Bone marrow (tissue), 2 donors: ENCODE measurements around the gene ACAD8.

Experiments
- DNase-seq, 2 donors: peaks; one replicate each; lab custom pipeline; 2025; lab: John Stamatoyannopoulos, UW

Gene ACAD8

GRCh38 chr11:134253188-134253993 lies at the start of gene ACAD8, which contains the start of gene THYN1:
TSS of gene ACAD8 (plus strand) at chr11:134253568. CDS start at chr11:134253601, 33 bp downstream.
TSS of gene THYN1 (minus strand) at chr11:134253352. CDS start at chr11:134252882, 470 bp downstream.
- peak; percentile 57 to 93 for DNase-seq

GRCh38 chr11:134205729-134206128 lies 47.6 kb upstream of the ACAD8 start:
- no peak for DNase-seq

- no peak for DNase-seq
Measured at GRCh38 chr11:134206185-134206584, 47.2 kb upstream of the ACAD8 start.

- DNase-seq: peak in 1 of 2 donors; percentile 2
Measured at GRCh38 chr11:134207538-134208239, 45.7 kb upstream of the ACAD8 start.

- DNase-seq: no peak
Measured at GRCh38 chr11:134215836-134216235, 37.5 kb upstream of the ACAD8 start.

GRCh38 chr11:134216816-134217215 lies 36.6 kb upstream of the ACAD8 start:
- no peak for DNase-seq

GRCh38 chr11:134223121-134223520 lies 30.2 kb upstream of the ACAD8 start:
- no peak for DNase-seq

GRCh38 chr11:134223836-134224709 lies 29.3 kb upstream of the ACAD8 start, which contains the start of the genes NCAPD3 and VPS26B:
TSS of gene NCAPD3 (minus strand) at chr11:134223967. CDS start at chr11:134223926, 41 bp downstream.
TSS of gene VPS26B (plus strand) at chr11:134224671. CDS start at chr11:134225123, 452 bp downstream.
- DNase-seq: peak; percentile 90 to 94

GRCh38 chr11:134224710-134225664 lies 28.4 kb upstream of the ACAD8 start:
- DNase-seq: peak; percentile 46 to 67

- DNase-seq: no peak
Measured at GRCh38 chr11:134226806-134227325, 26.5 kb upstream of the ACAD8 start.

- DNase-seq: no peak
Measured at GRCh38 chr11:134228625-134229024, 24.7 kb upstream of the ACAD8 start.

GRCh38 chr11:134229126-134229790 lies 24.1 kb upstream of the ACAD8 start:
- DNase-seq: no peak

GRCh38 chr11:134230339-134230738 lies 23.0 kb upstream of the ACAD8 start:
- no peak for DNase-seq

- peak in 1 of 2 donors; percentile 20 for DNase-seq
Measured at GRCh38 chr11:134231958-134232659, 21.3 kb upstream of the ACAD8 start.

- DNase-seq: no peak
Measured at GRCh38 chr11:134233729-134234179, 19.6 kb upstream of the ACAD8 start.

GRCh38 chr11:134235399-134235798 lies 18.0 kb upstream of the ACAD8 start:
- DNase-seq: no peak

GRCh38 chr11:134236834-134237556 lies 16.4 kb upstream of the ACAD8 start:
- no peak for DNase-seq

GRCh38 chr11:134237557-134237922 lies 15.8 kb upstream of the ACAD8 start:
- no peak for DNase-seq

- no peak for DNase-seq
Measured at GRCh38 chr11:134238956-134239355, 14.4 kb upstream of the ACAD8 start.
